PC-3 (cell line): ENCODE data around the gene PRDX3. TPM values are rescaled to one million over a fixed set of nuclear protein-coding genes. Genes with fewer than 3 reads are reported as not detected.

Source experiments
- ATAC-seq: fragments of 200-7000 bp; cut with Tn5 transposase; 2 replicates; pipeline ENCODE4 v1.9.1; 2020; ENCODE audit warnings: mild to moderate bottlenecking, moderate library complexity
- BruUV-seq: library from RNA; stranded (reverse); fragments of 400-500 nt; replicated peaks from 2 replicates; lab custom pipeline; 2021; lab: Mats Ljungman, UMichigan
- CTCF ChIA-PET: fragments of 300-600 bp; sonication (Branson Sonifier 250); formaldehyde crosslinking; loops from one replicate; lab custom pipeline; 2022; ENCODE audit warnings: antibody characterized with exemption; lab: Charles Lee
- POLR2A ChIA-PET: fragments of 300-600 bp; sonication (Branson Sonifier 250); formaldehyde crosslinking; loops from one replicate; lab custom pipeline; 2022; ENCODE audit warnings: antibody characterized with exemption; ENCODE audit not compliant: unreplicated experiment; lab: Charles Lee
- DNase-seq: peaks from one replicate; pipeline ENCODE4 v3.0.0-alpha.2; 2015
- H2AFZ ChIP-seq: fragments of 300-600 bp; sonication (generic); 2 replicates; pipeline ENCODE4 v1.6.0; 2016; ENCODE audit warnings: antibody characterized with exemption, low read length
- H3F3A ChIP-seq: fragments of 300-600 bp; sonication (generic); one replicate; pipeline ENCODE4 v1.6.0; 2017; ENCODE audit warnings: antibody characterized with exemption, low read length, control low read depth, mild to moderate bottlenecking; ENCODE audit not compliant: unreplicated experiment
- H3K27ac ChIP-seq: fragments of 300-600 bp; sonication (generic); 2 replicates; pipeline ENCODE4 v1.5.1; 2016; ENCODE audit warnings: mild to moderate bottlenecking, low read length
- H3K27me3 ChIP-seq: fragments of 300-600 bp; sonication (generic); 2 replicates; pipeline ENCODE4 v1.6.1; 2016; ENCODE audit warnings: low read length, mixed read lengths
- H3K36me3 ChIP-seq: fragments of 300-600 bp; sonication (generic); 2 replicates; pipeline ENCODE4 v1.6.1; 2016; ENCODE audit warnings: low read depth, mixed run types, low read length, mixed read lengths
- H3K4me1 ChIP-seq: fragments of 300-600 bp; sonication (generic); 2 replicates; pipeline ENCODE4 v1.5.1; 2016; ENCODE audit warnings: low read length; ENCODE audit not compliant: insufficient read depth
- H3K4me2 ChIP-seq: fragments of 300-600 bp; sonication (generic); 2 replicates; pipeline ENCODE4 v1.6.0; 2016; ENCODE audit warnings: low read length
- H3K4me3 ChIP-seq: fragments of 300-600 bp; sonication (generic); 2 replicates; pipeline ENCODE4 v1.5.1; 2016; ENCODE audit warnings: mild to moderate bottlenecking, low read length, mixed read lengths
- H3K79me2 ChIP-seq: fragments of 300-600 bp; sonication (generic); 2 replicates; pipeline ENCODE4 v1.6.1; 2017; ENCODE audit warnings: low read length, mixed read lengths
- H3K9ac ChIP-seq: fragments of 300-600 bp; sonication (generic); 2 replicates; pipeline ENCODE4 v1.6.0; 2016; ENCODE audit warnings: mild to moderate bottlenecking, low read length
- H3K9me2 ChIP-seq: fragments of 300-600 bp; sonication (generic); replicated peaks from 2 replicates; pipeline ENCODE4 v1.6.1; 2016; ENCODE audit warnings: mixed run types, low read length, mixed read lengths
- H3K9me3 ChIP-seq: fragments of 300-600 bp; sonication (generic); 2 replicates; pipeline ENCODE4 v1.6.1; 2016; ENCODE audit warnings: low read length, mixed read lengths
- H4K20me1 ChIP-seq: fragments of 300-600 bp; sonication (generic); 2 replicates; pipeline ENCODE4 v1.6.1; 2016; ENCODE audit warnings: low read length, mixed read lengths
- CTCF ChIP-seq: fragments of 300-600 bp; sonication (generic); conservative IDR thresholded peaks from 2 replicates; pipeline ENCODE4 v1.5.1; 2017; ENCODE audit warnings: antibody characterized with exemption, low read depth, mild to moderate bottlenecking, low read length
- EZH2 ChIP-seq: fragments of 300-600 bp; sonication (generic); IDR thresholded peaks from one replicate; pipeline ENCODE4 v1.6.1; 2017; ENCODE audit warnings: antibody characterized with exemption, mild to moderate bottlenecking, low read length; ENCODE audit not compliant: unreplicated experiment
- EZH2phosphoT487 ChIP-seq: fragments of 300-600 bp; sonication (generic); IDR thresholded peaks from 2 replicates; pipeline ENCODE4 v1.6.1; 2018; ENCODE audit warnings: mild to moderate bottlenecking, antibody characterized with exemption, low read length, borderline replicate concordance
- intact Hi-C: fragments of 100-400 bp; cut with micrococcal nuclease; formaldehyde crosslinking; loops from 2 replicates; pipeline ENCODE4 v1.9.0; 2023
- total RNA-seq: library from RNA; depleted of rRNA; stranded (reverse); fragments of >200 nt; gene quantifications from 2 replicates; pipeline ENCODE4 v1.2.3, GENCODE V29; 2014

Gene PRDX3
- total RNA-seq, 1 experiment from 2014 or later = 153 TPM

- H4K20me1 ChIP-seq = no peaks in the 10 kb centered on the region
- H3K27ac ChIP-seq = peak overlapping the region; percentile 34
- no peaks in the 10 kb centered on the region for H3F3A ChIP-seq
- ChIA-PET POLR2A (no interaction called here), CTCF (no interaction called here)
- no peak overlapping the region for H3K4me3 ChIP-seq
- intact Hi-C loops = no loop called here
- no peaks in the 10 kb centered on the region for H3K27me3 ChIP-seq
- no peak overlapping the region for H3K9ac ChIP-seq
- no peak overlapping the region for H2AFZ ChIP-seq
- no peaks in the 10 kb centered on the region for H3K9me3 ChIP-seq
- H3K79me2 ChIP-seq = no peaks in the 10 kb centered on the region
- no peaks in the 10 kb centered on the region for H3K36me3 ChIP-seq
- TF ChIP-seq EZH2 = no peak
- TF ChIP-seq CTCF = no peak
- TF ChIP-seq EZH2phosphoT487 = no peak
- DNase-seq (peak; percentile 39), ATAC-seq (peak; percentile 59)
- H3K4me1 ChIP-seq = peaks cover 5% of the 10 kb centered on the region; the same call in 1 of the 2 replicates
- BruUV-seq = no TSS peak
- H3K9me2 ChIP-seq = no peaks in the 10 kb centered on the region
- no peak overlapping the region for H3K4me2 ChIP-seq
Observed at GRCh38 chr10:119120413-119120867, 58.2 kb downstream of the PRDX3 start.

GRCh38 chr10:119119400-119119799 is 59.2 kb downstream of the PRDX3 start:
- DNase-seq = no peak
- Histone ChIP-seq H3K9me2 (no peaks in the 10 kb centered on the region), H3K9ac (no peak overlapping the region), H3K4me1 (peaks cover 5% of the 10 kb centered on the region; the same call in 1 of the 2 replicates), H3K4me2 (no peak overlapping the region), H3K36me3 (no peaks in the 10 kb centered on the region), H3K79me2 (no peaks in the 10 kb centered on the region), H3K27ac (no peak overlapping the region), H3K4me3 (no peak overlapping the region), H4K20me1 (no peaks in the 10 kb centered on the region), H3F3A (no peaks in the 10 kb centered on the region), H3K9me3 (no peaks in the 10 kb centered on the region), H3K27me3 (no peaks in the 10 kb centered on the region), H2AFZ (no peak overlapping the region)
- intact Hi-C loops = no loop called here
- no peak for ATAC-seq
- ChIA-PET CTCF (no interaction called here), POLR2A (no interaction called here)
- TF ChIP-seq EZH2 (no peak), CTCF (no peak), EZH2phosphoT487 (no peak)
- no TSS peak for BruUV-seq

DNA sequence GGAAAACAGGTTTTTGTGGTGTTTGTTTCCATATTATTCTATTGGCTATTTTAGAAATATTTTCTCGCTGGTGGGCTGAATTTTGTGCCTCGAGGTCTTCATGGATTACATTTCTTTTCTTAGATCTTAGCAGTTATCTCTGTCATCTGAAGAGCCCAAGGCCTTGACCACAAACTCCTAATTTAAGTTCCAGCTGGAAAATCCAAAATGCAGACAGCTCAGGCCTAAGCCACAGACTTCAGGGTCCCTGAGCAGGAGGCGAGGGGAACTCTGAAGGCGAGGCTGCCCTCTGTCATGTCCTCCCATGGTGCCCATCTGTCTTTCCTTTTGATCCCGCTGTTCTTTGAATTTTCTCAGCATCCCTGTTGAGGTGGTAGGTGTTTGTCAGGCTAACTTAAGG is 60.4 kb downstream of the PRDX3 start:
- H3K4me1 ChIP-seq = peaks cover 5% of the 10 kb centered on the region; the same call in 1 of the 2 replicates
- no peak overlapping the region for H3K9ac ChIP-seq
- ChIA-PET POLR2A (no interaction called here), CTCF (no interaction called here)
- no peaks in the 10 kb centered on the region for H3K27me3 ChIP-seq
- H3K36me3 ChIP-seq = no peaks in the 10 kb centered on the region
- no peaks in the 10 kb centered on the region for H3K9me2 ChIP-seq
- H3K4me2 ChIP-seq = no peak overlapping the region
- no peak overlapping the region for H3K4me3 ChIP-seq
- intact Hi-C loops = no loop called here
- no peaks in the 10 kb centered on the region for H3F3A ChIP-seq
- no peaks in the 10 kb centered on the region for H4K20me1 ChIP-seq
- BruUV-seq = no TSS peak
- H3K27ac ChIP-seq = no peak overlapping the region
- TF ChIP-seq EZH2phosphoT487 = no peak
- no peak for TF ChIP-seq EZH2
- no peak for TF ChIP-seq CTCF
- ATAC-seq (no peak), DNase-seq (no peak)
- no peaks in the 10 kb centered on the region for H3K9me3 ChIP-seq
- H2AFZ ChIP-seq = no peak overlapping the region
- H3K79me2 ChIP-seq = no peaks in the 10 kb centered on the region
